Pulmonary artery endothelial cell (primary cell): ENCODE results near the gene ACSL3. TPM values are rescaled to one million over a fixed set of nuclear protein-coding genes. Genes with fewer than 3 reads are reported as not detected.
"Not testable (repeated sequence)": the region's sequence is repeated elsewhere in the genome, so short reads cannot be mapped to it uniquely, and the experiment has no call there.

Experiments
- DNase-seq: peaks from one replicate; pipeline ENCODE4 v3.0.0-alpha.2; 2011; ENCODE audit warnings: low read depth, low spot score
- total RNA-seq: library from RNA; depleted of rRNA; stranded (reverse); fragments of >200 nt; gene quantifications from 2 replicates; pipeline ENCODE4 v1.2.3, GENCODE V29; 2014

The ACSL3 gene
- total RNA-seq, 1 donor from 2014 or later = 99.3 TPM

DNA sequence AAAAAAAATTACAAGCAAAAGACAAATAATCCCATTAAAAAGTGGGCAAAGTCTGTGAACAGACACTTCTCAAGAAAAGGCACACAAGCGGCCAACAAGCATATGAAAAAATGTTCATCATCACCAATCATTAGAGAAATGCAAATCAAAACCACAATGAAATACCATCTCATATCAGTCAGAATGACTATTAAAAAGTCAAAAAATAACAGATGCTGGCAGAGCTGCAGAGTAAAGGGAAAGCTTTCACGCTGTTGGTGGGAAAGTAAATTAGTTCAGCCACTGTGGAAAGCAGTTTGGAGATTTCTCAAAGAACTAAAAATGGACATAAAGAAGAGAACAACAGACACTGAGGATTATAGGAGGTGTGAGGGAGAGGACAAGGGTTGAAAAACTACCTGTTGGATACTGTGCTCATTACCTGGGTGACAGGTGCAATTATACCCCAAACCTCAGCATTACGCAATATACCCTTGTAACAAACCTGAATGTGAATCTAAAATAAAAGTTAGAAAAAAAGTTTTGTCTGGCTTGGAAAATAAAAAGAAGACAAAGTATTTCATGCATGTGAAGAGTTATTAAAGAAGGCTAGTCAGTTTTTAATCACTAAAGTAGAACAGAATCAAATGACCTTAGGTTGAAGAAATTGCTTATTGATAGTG is 8.7 kb upstream of the ACSL3 start:
- DNase-seq = no peak

- DNase-seq = no peak
Observed at GRCh38 chr2:222854773-222855700, 5.8 kb upstream of the ACSL3 start.

DNA sequence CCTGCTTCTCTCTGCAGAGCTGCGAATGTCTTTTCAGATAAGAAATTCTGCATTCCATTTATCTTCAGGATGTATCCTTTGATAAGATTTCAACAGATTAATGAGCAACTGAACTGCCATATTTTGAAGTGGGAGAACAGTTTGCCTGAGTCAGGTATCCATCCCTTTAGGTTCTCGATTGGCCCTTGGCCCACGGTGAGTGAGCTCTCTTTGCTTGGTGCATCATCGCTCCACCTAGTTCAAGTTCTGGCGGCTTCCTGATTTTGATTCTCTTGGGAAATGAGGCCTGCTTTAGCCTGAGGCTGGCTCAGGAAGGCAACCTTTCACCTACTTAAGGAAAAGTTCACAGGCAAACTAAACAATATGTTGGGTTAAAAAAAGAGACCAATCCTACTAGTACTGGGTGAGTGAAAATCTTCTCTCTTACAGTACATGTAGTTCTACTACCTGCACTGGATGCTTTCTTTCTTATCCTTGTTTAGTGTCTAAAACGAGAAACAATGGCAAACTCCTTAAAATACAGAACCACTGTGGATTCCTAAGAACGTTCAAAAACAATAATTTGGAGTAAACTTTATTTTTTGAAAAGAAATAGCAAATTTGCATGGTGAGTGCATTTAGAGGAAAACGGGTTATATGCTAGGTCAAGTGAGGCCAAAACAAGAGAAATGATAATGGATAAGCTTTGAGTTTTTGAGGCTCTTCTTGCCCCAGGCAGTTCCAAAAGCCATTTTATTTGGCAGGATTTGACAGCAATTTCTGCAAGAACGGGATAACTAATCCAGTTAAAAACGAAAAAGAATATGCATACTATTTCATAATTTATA is 837 bp upstream of the ACSL3 start:
- no peak for DNase-seq

DNA sequence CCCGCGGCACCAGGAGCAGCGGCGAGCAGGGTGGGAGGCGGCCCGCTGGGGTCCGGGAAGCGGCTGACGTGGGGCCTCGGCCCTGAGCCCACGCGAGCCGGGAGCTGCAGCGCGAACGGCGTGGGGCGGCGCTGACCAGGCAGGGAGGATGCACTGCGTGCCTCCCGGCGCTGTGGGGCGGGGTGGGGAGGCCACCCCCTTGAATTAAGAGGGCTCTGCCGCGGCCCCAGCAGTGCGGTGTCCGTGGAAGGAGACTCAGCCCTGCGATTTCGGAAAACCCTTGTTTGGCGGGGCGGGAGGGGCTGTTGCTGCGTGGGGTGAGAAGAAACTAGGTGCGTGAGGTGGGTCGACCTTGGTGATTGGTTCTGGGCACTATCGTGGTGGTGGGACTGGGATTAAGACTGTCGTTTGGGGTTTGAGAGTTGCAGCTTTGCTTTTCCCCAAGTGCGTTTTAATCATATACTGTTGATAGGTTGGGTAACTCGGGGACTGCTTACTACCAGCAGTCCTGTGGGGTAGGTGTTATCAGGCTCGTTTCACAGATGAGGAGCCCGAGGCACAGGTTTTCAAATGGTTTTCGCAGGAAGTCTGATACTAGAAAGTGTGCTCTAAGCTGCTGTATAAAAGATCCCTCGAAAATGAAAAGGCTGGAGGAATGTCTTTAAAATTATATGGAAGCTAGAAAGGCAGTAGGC is 722 bp downstream of the ACSL3 start:
- DNase-seq = no peak

- no peak for DNase-seq
Observed at GRCh38 chr2:222862106-222862908, 1.5 kb downstream of the ACSL3 start.

DNA sequence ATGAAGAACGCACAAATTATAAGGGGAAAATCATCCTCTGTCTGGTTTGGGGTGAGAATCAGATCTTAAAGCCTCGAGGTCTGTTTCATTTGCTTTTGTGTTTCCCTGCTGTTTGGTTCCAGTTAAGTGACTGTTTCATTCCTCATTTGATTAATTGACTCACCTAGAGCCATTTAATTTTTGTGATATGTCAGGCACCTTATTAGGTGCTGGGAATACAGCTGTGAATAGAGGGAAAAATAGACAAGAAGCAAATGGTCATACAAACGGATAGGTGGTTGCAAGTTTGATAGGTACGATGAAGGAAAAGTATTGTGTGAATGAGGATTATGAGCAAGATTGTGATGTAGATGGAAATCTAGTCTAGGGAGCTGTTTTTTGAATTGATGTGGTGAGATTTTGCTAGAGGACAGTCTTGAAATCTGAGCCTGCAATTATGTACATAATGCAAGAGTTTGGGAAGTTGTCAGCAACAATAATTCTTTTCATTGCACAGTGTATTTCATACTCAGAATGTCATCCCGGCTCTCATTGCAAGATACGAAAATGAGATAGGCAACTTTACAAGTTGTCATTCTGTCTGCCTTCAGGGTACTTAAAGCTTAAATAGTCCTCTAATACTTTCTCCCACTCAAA is 2.2 kb downstream of the ACSL3 start:
- no peak for DNase-seq

- no peak for DNase-seq
Observed at GRCh38 chr2:222864296-222864695, 3.5 kb downstream of the ACSL3 start.

DNA sequence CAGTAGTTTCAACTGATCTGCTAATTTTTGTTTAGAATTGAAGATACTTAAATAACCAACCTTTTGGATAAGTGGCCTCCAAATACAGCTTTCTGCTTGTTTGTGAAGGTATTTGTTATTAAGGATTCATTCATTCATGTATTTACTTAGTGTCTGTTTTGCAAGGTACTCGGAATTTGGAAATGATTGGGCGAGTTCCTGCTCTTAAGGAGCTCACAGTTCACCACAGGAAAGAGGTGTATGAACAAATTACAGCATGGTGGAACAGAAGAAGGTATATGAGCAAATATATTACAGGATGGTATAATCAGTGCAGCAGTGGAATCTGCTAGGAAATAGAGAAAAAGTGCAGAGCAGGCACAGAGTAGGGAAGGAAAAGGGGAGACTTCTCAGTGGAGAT is 4.5 kb downstream of the ACSL3 start:
- no peak for DNase-seq

- DNase-seq = no peak
Observed at GRCh38 chr2:222866358-222866960, 5.6 kb downstream of the ACSL3 start.

GRCh38 chr2:222868560-222869251 is 7.9 kb downstream of the ACSL3 start:
- not testable (repeated sequence) for DNase-seq

DNA sequence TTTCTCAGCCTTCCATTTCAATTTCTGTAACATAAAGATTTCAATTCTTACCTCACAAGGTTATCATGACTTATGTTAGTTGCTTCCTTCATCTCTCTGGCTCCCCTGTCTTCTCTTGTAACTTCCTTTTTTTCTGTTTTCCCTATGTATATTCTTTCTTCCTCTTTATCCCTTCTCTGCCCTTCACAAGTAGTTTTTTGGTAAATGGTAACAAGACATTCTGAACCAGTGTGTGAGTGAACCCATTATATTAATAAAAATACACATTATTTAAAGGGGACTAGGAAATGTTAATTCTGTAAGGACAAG is 8.4 kb downstream of the ACSL3 start:
- no peak for DNase-seq

GRCh38 chr2:222871291-222871690 is 10.5 kb downstream of the ACSL3 start:
- no peak for DNase-seq

- no peak for DNase-seq
Observed at GRCh38 chr2:222872551-222872950, 11.7 kb downstream of the ACSL3 start.

GRCh38 chr2:222875482-222875881 is 14.6 kb downstream of the ACSL3 start:
- no peak for DNase-seq

DNA sequence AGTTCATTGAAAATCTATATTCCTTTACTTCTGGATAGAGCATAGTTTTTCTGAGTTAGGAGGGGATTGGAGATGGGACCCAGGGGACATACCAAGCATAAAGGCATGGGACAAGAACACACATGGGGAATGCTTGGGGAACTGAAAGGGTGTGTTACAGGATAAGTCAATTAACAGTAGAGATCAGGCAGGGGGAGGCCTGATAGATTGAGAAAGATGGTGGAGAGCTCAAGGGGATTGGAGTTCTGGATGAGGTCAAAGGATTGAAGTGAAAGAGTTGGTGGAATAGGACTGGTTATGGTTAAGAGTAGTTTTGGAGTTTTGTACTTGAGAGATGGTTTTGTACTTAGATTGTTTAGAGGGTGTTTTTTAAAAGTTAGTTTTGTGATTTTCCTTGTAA is 16.1 kb downstream of the ACSL3 start:
- DNase-seq = no peak

DNA sequence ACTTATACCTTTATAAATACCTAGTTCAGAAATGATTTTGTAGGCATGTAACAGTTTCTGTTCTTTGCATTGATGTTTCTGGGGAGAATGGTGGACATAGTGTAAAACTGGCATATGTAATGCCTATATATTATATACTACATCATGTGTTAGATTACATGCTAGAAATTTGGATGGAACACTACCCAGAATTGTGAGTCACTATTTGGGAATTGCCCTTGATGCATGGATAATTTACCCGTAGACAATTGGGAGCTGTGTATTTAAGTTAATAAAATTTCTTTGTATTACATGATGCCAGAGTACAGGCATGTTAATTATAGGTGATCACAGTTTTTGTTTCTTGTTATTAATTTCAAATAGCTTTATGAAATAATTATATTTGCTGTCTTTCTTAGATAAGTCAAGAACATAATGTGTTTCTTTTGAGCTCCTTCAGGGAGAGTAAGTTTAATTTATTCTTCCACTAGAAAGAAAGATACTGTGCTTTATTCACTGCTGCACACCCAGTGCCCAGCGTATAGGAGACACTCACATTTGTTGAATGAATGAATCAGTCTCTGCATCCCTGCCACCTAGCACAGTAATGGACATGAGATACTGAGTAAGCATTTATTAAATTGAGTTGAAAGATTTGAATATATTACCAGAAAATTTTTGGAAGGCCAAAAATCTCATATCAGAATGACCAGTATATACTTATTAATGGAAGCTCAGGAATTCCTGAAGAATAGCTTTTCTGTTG is 16.9 kb downstream of the ACSL3 start:
- no peak for DNase-seq

- DNase-seq = no peak
Observed at GRCh38 chr2:222878301-222878876, 17.6 kb downstream of the ACSL3 start.
